Caco-2 (cell line): ENCODE results near the gene LRIT3. TPM values are rescaled to one million over a fixed set of nuclear protein-coding genes. Genes with fewer than 3 reads are reported as not detected.

ENCODE experiments used
- BruUV-seq: library from RNA; stranded (reverse); fragments of 400-500 nt; replicated peaks from 2 replicates; lab custom pipeline; 2021; lab: Mats Ljungman, UMichigan
- CTCF ChIA-PET: fragments of 300-600 bp; sonication (Branson Sonifier 250); formaldehyde crosslinking; loops from one replicate; lab custom pipeline; 2022; ENCODE audit warnings: antibody characterized with exemption; lab: Charles Lee
- POLR2A ChIA-PET: fragments of 300-600 bp; sonication (Branson Sonifier 250); formaldehyde crosslinking; loops from one replicate; lab custom pipeline; 2022; ENCODE audit warnings: antibody characterized with exemption; lab: Charles Lee
- DNase-seq, 2 experiments: peaks; one replicate each; pipeline versions ENCODE4 v3.0.0 to v3.0.0-alpha.2; 2020 to 2022
- H3K27me3 ChIP-seq: replicated peaks from 2 replicates; pipeline ENCODE4 v1.6.0; 2011; ENCODE audit warnings: low read length; ENCODE audit not compliant: control insufficient read depth, insufficient read depth
- H3K36me3 ChIP-seq: 2 replicates; pipeline ENCODE4 v1.5.1; 2011; ENCODE audit warnings: low read length; ENCODE audit not compliant: control insufficient read depth, insufficient read depth
- H3K4me1 ChIP-seq: fragments of 250-450 bp; sonication (Bioruptor Pico); 2 replicates; pipeline ENCODE4 v1.5.1; 2020; ENCODE audit warnings: mild to moderate bottlenecking
- H3K4me3 ChIP-seq: 2 replicates; pipeline ENCODE4 v1.5.1; 2011; ENCODE audit warnings: low read depth, mild to moderate bottlenecking, control low read depth, low read length
- H3K9me3 ChIP-seq: fragments of 250-450 bp; sonication (Bioruptor Pico); 2 replicates; pipeline ENCODE4 v1.5.1; 2020; ENCODE audit warnings: mild to moderate bottlenecking, moderate library complexity
- H3K27ac Mint-ChIP-seq: one replicate; pipeline ENCODE4 v1.8.0; 2022; ENCODE audit warnings: mixed read lengths; ENCODE audit not compliant: unreplicated experiment
- H3K27me3 Mint-ChIP-seq: one replicate; pipeline ENCODE4 v1.8.0; 2022; ENCODE audit warnings: mixed read lengths; ENCODE audit not compliant: insufficient read depth, unreplicated experiment
- H3K36me3 Mint-ChIP-seq: one replicate; pipeline ENCODE4 v1.8.0; 2022; ENCODE audit warnings: mild to moderate bottlenecking, mixed read lengths; ENCODE audit not compliant: insufficient read depth, unreplicated experiment
- H3K4me1 Mint-ChIP-seq: one replicate; pipeline ENCODE4 v1.8.0; 2022; ENCODE audit warnings: low read depth, mixed read lengths; ENCODE audit not compliant: unreplicated experiment
- H3K4me3 Mint-ChIP-seq: one replicate; pipeline ENCODE4 v1.8.0; 2022; ENCODE audit warnings: mild to moderate bottlenecking, moderate library complexity, mixed read lengths; ENCODE audit not compliant: unreplicated experiment
- H3K9me3 Mint-ChIP-seq: one replicate; pipeline ENCODE4 v1.8.0; 2022; ENCODE audit warnings: mixed read lengths; ENCODE audit not compliant: unreplicated experiment
- CTCF ChIP-seq, 2 experiments: fragments of 200-600 bp in 1 of 2; IDR thresholded peaks; 1 replicate in 1 of 2; 2 replicates in 1 of 2; pipeline versions ENCODE4 v1.5.1 to v1.8.0; 2011 to 2022; ENCODE audit warnings: antibody characterized with exemption in 1 of 2, control low read depth in 1 of 2, inconsistent platforms in 1 of 2, low read depth in 1 of 2, low read length in 1 of 2, mild to moderate bottlenecking in 1 of 2, moderate library complexity in 1 of 2; ENCODE audit not compliant: insufficient read depth in 1 of 2, severe bottlenecking in 1 of 2, unreplicated experiment in 1 of 2
- intact Hi-C: fragments of 100-400 bp; cut with micrococcal nuclease; formaldehyde crosslinking; loops from one replicate; pipeline ENCODE4 v1.10.0; 2022; ENCODE audit not compliant: unreplicated experiment
- total RNA-seq: library from RNA; stranded (reverse); gene quantifications from 2 replicates; pipeline ENCODE4 v1.2.3, GENCODE V29; 2022

The LRIT3 gene
- total RNA-seq, 1 experiment from 2014 or later = 0.34 TPM

- Histone ChIP-seq H3K4me1 (no peaks in the 10 kb centered on the region), H3K4me3 (no peak overlapping the region), H3K36me3 (no peaks in the 10 kb centered on the region), H3K9me3 (no peaks in the 10 kb centered on the region), H3K27me3 (no peaks in the 10 kb centered on the region; the same call in 1 of the 2 replicates)
- ChIA-PET CTCF (no interaction called here), POLR2A (no interaction called here)
- Mint-ChIP-seq H3K27me3 (peaks cover 4% of the 10 kb centered on the region), H3K27ac (no peak overlapping the region), H3K36me3 (no peaks in the 10 kb centered on the region), H3K9me3 (no peaks in the 10 kb centered on the region), H3K4me1 (no peaks in the 10 kb centered on the region), H3K4me3 (no peak overlapping the region)
- intact Hi-C loops = no loop called here
- no peak for TF ChIP-seq CTCF (IDR thresholded peaks at IDR 0.05; ENCODE audit: insufficient read depth in 1 of 2, low read depth in 1 of 2, low read length in 1 of 2, severe bottlenecking in 1 of 2, unreplicated experiment in 1 of 2)
- DNase-seq = no peak
- no TSS peak for BruUV-seq
Measured at GRCh38 chr4:109879081-109879480, 31.2 kb downstream of the LRIT3 start.

GRCh38 chr4:109879636-109880314 is 31.9 kb downstream of the LRIT3 start:
- BruUV-seq = no TSS peak
- no peak for TF ChIP-seq CTCF (IDR thresholded peaks at IDR 0.05; ENCODE audit: insufficient read depth in 1 of 2, low read depth in 1 of 2, low read length in 1 of 2, severe bottlenecking in 1 of 2, unreplicated experiment in 1 of 2)
- Mint-ChIP-seq H3K27ac (no peak overlapping the region), H3K4me3 (no peak overlapping the region), H3K4me1 (no peaks in the 10 kb centered on the region), H3K27me3 (peaks cover 4% of the 10 kb centered on the region), H3K9me3 (no peaks in the 10 kb centered on the region), H3K36me3 (no peaks in the 10 kb centered on the region)
- Histone ChIP-seq H3K27me3 (no peaks in the 10 kb centered on the region; the same call in 1 of the 2 replicates), H3K9me3 (no peaks in the 10 kb centered on the region), H3K4me1 (no peaks in the 10 kb centered on the region), H3K4me3 (no peak overlapping the region), H3K36me3 (no peaks in the 10 kb centered on the region)
- no peak for DNase-seq
- intact Hi-C loops = no loop called here
- POLR2A ChIA-PET = no interaction called here
- CTCF ChIA-PET = no interaction called here

GRCh38 chr4:109886303-109886702 is 38.4 kb downstream of the LRIT3 start:
- no peaks in the 10 kb centered on the region for H3K27me3 ChIP-seq
- TF ChIP-seq CTCF (IDR thresholded peaks at IDR 0.05; ENCODE audit: insufficient read depth in 1 of 2, low read depth in 1 of 2, low read length in 1 of 2, severe bottlenecking in 1 of 2, unreplicated experiment in 1 of 2) = no peak
- no peaks in the 10 kb centered on the region for H3K9me3 ChIP-seq
- H3K4me1 Mint-ChIP-seq = no peaks in the 10 kb centered on the region
- CTCF ChIA-PET = no interaction called here
- H3K4me1 ChIP-seq = no peaks in the 10 kb centered on the region
- POLR2A ChIA-PET = no interaction called here
- no peaks in the 10 kb centered on the region for H3K36me3 ChIP-seq
- no peaks in the 10 kb centered on the region for H3K27me3 Mint-ChIP-seq
- H3K36me3 Mint-ChIP-seq = no peaks in the 10 kb centered on the region
- BruUV-seq = no TSS peak
- DNase-seq = no peak
- H3K4me3 Mint-ChIP-seq = no peak overlapping the region
- H3K4me3 ChIP-seq = no peak overlapping the region
- intact Hi-C loops = no loop called here
- H3K9me3 Mint-ChIP-seq = no peaks in the 10 kb centered on the region
- H3K27ac Mint-ChIP-seq = no peak overlapping the region
